K562 (cell line): Measurements from ENCODE around the gene STRIP1. TPM values are rescaled to one million over a fixed set of nuclear protein-coding genes. Genes with fewer than 3 reads are reported as not detected.

Experiments used
- ATAC-seq: fragments of 200-7000 bp; cut with Tn5 transposase; 3 replicates; pipeline ENCODE4 v1.9.1; 2020; ENCODE audit warnings: moderate library complexity
- BruUV-seq: library from RNA; stranded (reverse); fragments of 400-500 nt; replicated peaks from 2 replicates; lab custom pipeline; 2021; lab: Mats Ljungman, UMichigan
- CTCF ChIA-PET: fragments of 300-600 bp; formaldehyde crosslinking; extraction: SDS; loops from one replicate; lab custom pipeline; 2021; ENCODE audit warnings: low intra/inter-chr PET ratio; lab: Yijun Ruan, JAX
- POLR2A ChIA-PET: fragments of 300-600, 350-650 bp; sonication (Branson Sonifier 250); formaldehyde crosslinking; extraction: SDS; loops from one replicate; lab custom pipeline; 2021; ENCODE audit warnings: antibody characterized with exemption, inconsistent platforms; lab: Yijun Ruan, JAX
- DNase-seq, 4 experiments: peaks; one replicate each; pipeline versions ENCODE4 v3.0.0 to v3.0.0-alpha.2; 2011 to 2018; ENCODE audit warnings: low spot score in 3 of 4, mixed read lengths in 3 of 4; ENCODE audit errors: extremely low read depth in 1 of 4
- FAIRE-seq: peaks from 2 replicates; lab custom pipeline; 2011; peaks lifted over from hg19 to GRCh38; lab: Jason Lieb, UNC
- H2AFZ ChIP-seq: 2 replicates; pipeline ENCODE4 v1.6.0; 2011; ENCODE audit warnings: low read depth, low read length, control low read depth, inconsistent platforms
- H3K27ac ChIP-seq: fragments of 200-600 bp; 3 replicates; pipeline ENCODE4 v1.8.0; 2011; ENCODE audit warnings: low read depth, mild to moderate bottlenecking, control low read depth, inconsistent platforms, low read length, moderate library complexity, mixed read lengths; ENCODE audit errors: extremely low read depth
- H3K27me3 ChIP-seq, 2 experiments: fragments of 300-600 bp in 1 of 2; 2 replicates in 1 of 2; 3 replicates in 1 of 2; pipeline versions ENCODE4 v1.6.0 to v1.8.0; 2011; ENCODE audit warnings: inconsistent platforms in 2 of 2, low read length in 2 of 2, mild to moderate bottlenecking in 1 of 2, mixed read lengths in 1 of 2, moderate library complexity in 1 of 2; ENCODE audit not compliant: control insufficient read depth in 2 of 2, insufficient read depth in 2 of 2
- H3K36me3 ChIP-seq: fragments of 300-600 bp; 3 replicates; pipeline ENCODE4 v1.8.0; 2011; ENCODE audit warnings: mild to moderate bottlenecking, low read length, inconsistent platforms; ENCODE audit not compliant: control insufficient read depth, insufficient read depth
- H3K4me1 ChIP-seq, 2 experiments: fragments of 200-600 bp in 1 of 2; replicated peaks in 1 of 2; 2 replicates in 1 of 2; 3 replicates in 1 of 2; pipeline versions ENCODE4 v1.5.1 to v1.8.0; 2011; ENCODE audit warnings: inconsistent platforms in 2 of 2, low read length in 2 of 2, mild to moderate bottlenecking in 1 of 2, mixed read lengths in 1 of 2, moderate library complexity in 1 of 2; ENCODE audit not compliant: control insufficient read depth in 2 of 2, insufficient read depth in 2 of 2
- H3K4me2 ChIP-seq: 2 replicates; pipeline ENCODE4 v1.6.1; 2011; ENCODE audit warnings: low read length, control low read depth, inconsistent platforms, mixed read lengths; ENCODE audit not compliant: insufficient read depth
- H3K4me3 ChIP-seq: fragments of 200-600 bp; sonication (generic), shearing (Covaris generic); 2 replicates; pipeline ENCODE4 v1.5.1; 2016; ENCODE audit warnings: control low read depth, inconsistent platforms
- H3K79me2 ChIP-seq: fragments of 200-600 bp; 3 replicates; pipeline ENCODE4 v1.8.0; 2011; ENCODE audit warnings: low read length, inconsistent platforms; ENCODE audit not compliant: control insufficient read depth, insufficient read depth
- H3K9ac ChIP-seq, 2 experiments: 2 replicates each; pipeline versions ENCODE4 v1.6.0 to v1.6.1; 2011; ENCODE audit warnings: low read depth in 2 of 2, low read length in 2 of 2, control low read depth in 1 of 2, inconsistent platforms in 1 of 2, mild to moderate bottlenecking in 1 of 2, mixed read lengths in 1 of 2; ENCODE audit not compliant: insufficient read depth in 1 of 2
- H3K9me1 ChIP-seq: one replicate; pipeline ENCODE4 v1.6.0; 2011; ENCODE audit warnings: inconsistent platforms, mild to moderate bottlenecking, low read length, moderate library complexity; ENCODE audit not compliant: control insufficient read depth, insufficient read depth
- H3K9me3 ChIP-seq: replicated peaks from 2 replicates; pipeline ENCODE4 v1.5.1; 2011; ENCODE audit warnings: low read depth, low read length, inconsistent platforms; ENCODE audit not compliant: control insufficient read depth, insufficient read depth
- H4K20me1 ChIP-seq: replicated peaks from 2 replicates; pipeline ENCODE4 v1.6.1; 2011; ENCODE audit warnings: low read length, inconsistent platforms, mixed read lengths; ENCODE audit not compliant: control insufficient read depth, insufficient read depth
- ASH1L ChIP-seq: fragments of 450-650 bp; IDR thresholded peaks from 2 replicates; pipeline ENCODE4 v1.6.1; 2018; ENCODE audit warnings: borderline replicate concordance, mild to moderate bottlenecking, low read depth; ENCODE audit not compliant: partially characterized antibody
- DEAF1 ChIP-seq: fragments of 450-650 bp; formaldehyde crosslinking; IDR thresholded peaks from 2 replicates; pipeline ENCODE4 v1.4.0; 2020; ENCODE audit warnings: mild to moderate bottlenecking, moderate library complexity
- MAZ ChIP-seq, 2 experiments: fragments of 450-650 bp in 1 of 2; sonication (generic) in 1 of 2; formaldehyde crosslinking; IDR thresholded peaks in 1 of 2; conservative IDR thresholded peaks in 1 of 2; 2 replicates each; pipeline versions ENCODE4 v1.4.0 to v1.5.0; 2020; ENCODE audit warnings: mild to moderate bottlenecking in 1 of 2, missing genetic modification reagents in 1 of 2
- SMC3 ChIP-seq: conservative IDR thresholded peaks from 2 replicates; pipeline ENCODE4 v1.6.1; 2011; ENCODE audit warnings: low read depth, low read length, improper control_type of control experiment; ENCODE audit not compliant: insufficient read depth
- ZNF175 ChIP-seq: fragments of 200-800 bp; sonication (Bioruptor generic); IDR thresholded peaks from 2 replicates; pipeline ENCODE4 v1.6.1; 2016; ENCODE audit warnings: low read depth, mild to moderate bottlenecking, missing genetic modification characterization, missing compliant biosample characterization
- WGBS: fragments of 100-300 bp; shearing (Covaris generic); methylation state at CpG from one replicate; pipeline ENCODE4 v1.1.6; 2016; ENCODE audit warnings: low coverage, mixed read lengths; ENCODE audit not compliant: insufficient coverage; ENCODE audit errors: missing lambda C conversion rate; 5-methylcytosine and 5-hydroxymethylcytosine counted together
- in situ Hi-C: fragments of 300-500 bp; cut with MboI; formaldehyde crosslinking; loops from 4 replicates; pipeline ENCODE4 v1.15.0; 2018; ENCODE audit warnings: inconsistent platforms, mixed read lengths
- intact Hi-C: fragments of 100-400 bp; cut with micrococcal nuclease; formaldehyde crosslinking; loops from 2 replicates; pipeline ENCODE4 v1.14.2; 2022
- polyA plus RNA-seq, 8 experiments: library from polyadenylated mRNA; depleted of rRNA in 4 of 8; stranded (reverse) in 5 of 8; unstranded in 3 of 8; fragments of >200 nt; fragmentation: Nextera tagmentation in 2 of 8; fragmentation: Illumina TruSeq in 1 of 8; extraction: Ambion mirVana in 2 of 8; extraction: Trizol in 1 of 8; gene quantifications; 2 replicates each; pipeline versions ENCODE4 v1.2.1 to v1.2.3, GENCODE V29; 2011 to 2014; ENCODE audit warnings: inconsistent platforms in 1 of 8, missing spikeins in 1 of 8
- total RNA-seq, 7 experiments: library from RNA; depleted of rRNA in 6 of 7; stranded (reverse); fragments of >200 nt in 6 of 7; fragmentation: Illumina TruSeq in 2 of 7; extraction: Trizol in 2 of 7; gene quantifications; 2 replicates each; pipeline versions ENCODE4 v1.2.1 to v1.2.3, GENCODE V29; 2011 to 2021; ENCODE audit warnings: low replicate concordance in 1 of 7
- TF ChIP-seq, protein P1 (sequence below), 2 experiments: fragments of 450-650 bp; formaldehyde crosslinking in 1 of 2; IDR thresholded peaks; 2 replicates each; pipeline versions ENCODE4 v1.4.0 to v1.6.1; 2014 to 2020; ENCODE audit warnings: mild to moderate bottlenecking in 2 of 2, borderline replicate concordance in 1 of 2, low read depth in 1 of 2

The STRIP1 gene
- total and polyA plus RNA-seq, 9 of the 15 experiments (the other 6 are each of a cell fraction or from before 2014, with no cell fraction given): 9.9 to 42.3 (median 32.0) TPM

DNA sequence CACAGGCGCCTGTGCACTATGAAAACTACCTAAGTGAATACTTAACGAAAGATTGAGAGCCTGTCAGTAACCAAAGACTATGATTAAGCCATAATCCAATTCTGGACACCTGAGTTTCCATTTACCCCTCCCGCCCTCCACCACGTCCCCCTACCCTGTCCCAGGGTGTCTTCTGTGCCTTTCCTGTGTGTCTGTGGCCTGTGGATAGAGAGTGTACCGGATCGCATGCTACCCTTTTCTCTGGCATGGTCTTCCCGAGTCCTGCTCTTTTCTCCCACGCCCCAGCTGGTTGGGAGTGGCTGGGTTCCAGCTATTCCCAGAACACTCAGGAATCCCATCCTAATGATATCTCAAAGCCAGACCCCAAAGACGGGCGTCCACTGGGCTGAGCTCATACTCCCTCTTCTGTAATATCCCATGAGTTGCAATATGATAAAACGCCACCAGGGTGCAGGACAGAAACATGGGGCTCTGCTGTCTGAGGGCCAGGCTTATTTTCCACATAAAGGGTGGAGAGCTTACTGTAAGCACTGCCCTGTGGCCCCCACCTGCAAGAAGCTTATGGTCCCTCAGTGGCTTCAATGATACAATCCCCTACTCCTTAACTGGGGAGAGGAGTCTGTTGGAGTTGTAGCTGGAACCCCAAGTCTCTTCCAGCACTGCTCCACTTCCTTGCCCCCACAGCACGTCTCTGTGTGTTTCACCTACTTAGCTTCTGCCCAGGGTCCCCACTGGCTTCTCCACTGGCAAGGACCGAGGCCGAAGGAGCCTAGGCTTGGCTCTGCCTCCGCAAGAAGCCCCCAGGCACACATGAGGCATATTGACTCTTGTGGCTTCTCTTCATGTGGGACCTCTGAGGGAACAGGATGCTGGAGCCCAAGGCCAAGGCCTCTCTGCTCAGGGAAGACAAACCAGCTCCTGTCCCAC is 53.7 kb downstream of the STRIP1 start:
- no peak overlapping the region for H3K4me2 ChIP-seq
- H3K36me3 ChIP-seq: no peaks in the 10 kb centered on the region
- FAIRE-seq (peak; percentile 85), DNase-seq (peak; percentile 80 to 87 (median 85)), ATAC-seq (peak; percentile 97)
- CTCF ChIA-PET: interaction anchor here (1.7 kb wide), 1 partner anchor 17 kb away, joined by 14 read pairs; no protein-coding TSS in a partner anchor
- H3K79me2 ChIP-seq: no peaks in the 10 kb centered on the region
- H3K9me1 ChIP-seq: peaks cover 5% of the 10 kb centered on the region
- intact Hi-C loops (loop anchor here (2.0 kb wide), 2 partner anchors 17 to 29 kb away; no protein-coding TSS in a partner anchor), in situ Hi-C loops (no loop called here)
- no TSS peak for BruUV-seq
- H2AFZ ChIP-seq: no peak overlapping the region
- H3K9ac ChIP-seq: peak overlapping the region in 1 of 2 experiments; percentile 15; a peak in 2 of 4 replicates
- H3K4me1 ChIP-seq: peaks cover 13 to 24% of the 10 kb centered on the region in 2 experiments
- no peak overlapping the region for H3K4me3 ChIP-seq
- no peaks in the 10 kb centered on the region; the same call in 1 of the 2 replicates for H4K20me1 ChIP-seq
- H3K27me3 ChIP-seq: peaks cover 29 to 50% of the 10 kb centered on the region in 2 experiments
- no peaks in the 10 kb centered on the region for H3K9me3 ChIP-seq
- POLR2A ChIA-PET: interaction anchor here (0.7 to 1.3 kb wide), 10 partner anchors 11 to 372 kb away, joined by 3 to 9 read pairs (median 3); no protein-coding TSS in a partner anchor
- H3K27ac ChIP-seq: no peak overlapping the region
- WGBS: 16% methylated on average over 15 of the region's 15 CpGs
- TF ChIP-seq, protein P1, sequence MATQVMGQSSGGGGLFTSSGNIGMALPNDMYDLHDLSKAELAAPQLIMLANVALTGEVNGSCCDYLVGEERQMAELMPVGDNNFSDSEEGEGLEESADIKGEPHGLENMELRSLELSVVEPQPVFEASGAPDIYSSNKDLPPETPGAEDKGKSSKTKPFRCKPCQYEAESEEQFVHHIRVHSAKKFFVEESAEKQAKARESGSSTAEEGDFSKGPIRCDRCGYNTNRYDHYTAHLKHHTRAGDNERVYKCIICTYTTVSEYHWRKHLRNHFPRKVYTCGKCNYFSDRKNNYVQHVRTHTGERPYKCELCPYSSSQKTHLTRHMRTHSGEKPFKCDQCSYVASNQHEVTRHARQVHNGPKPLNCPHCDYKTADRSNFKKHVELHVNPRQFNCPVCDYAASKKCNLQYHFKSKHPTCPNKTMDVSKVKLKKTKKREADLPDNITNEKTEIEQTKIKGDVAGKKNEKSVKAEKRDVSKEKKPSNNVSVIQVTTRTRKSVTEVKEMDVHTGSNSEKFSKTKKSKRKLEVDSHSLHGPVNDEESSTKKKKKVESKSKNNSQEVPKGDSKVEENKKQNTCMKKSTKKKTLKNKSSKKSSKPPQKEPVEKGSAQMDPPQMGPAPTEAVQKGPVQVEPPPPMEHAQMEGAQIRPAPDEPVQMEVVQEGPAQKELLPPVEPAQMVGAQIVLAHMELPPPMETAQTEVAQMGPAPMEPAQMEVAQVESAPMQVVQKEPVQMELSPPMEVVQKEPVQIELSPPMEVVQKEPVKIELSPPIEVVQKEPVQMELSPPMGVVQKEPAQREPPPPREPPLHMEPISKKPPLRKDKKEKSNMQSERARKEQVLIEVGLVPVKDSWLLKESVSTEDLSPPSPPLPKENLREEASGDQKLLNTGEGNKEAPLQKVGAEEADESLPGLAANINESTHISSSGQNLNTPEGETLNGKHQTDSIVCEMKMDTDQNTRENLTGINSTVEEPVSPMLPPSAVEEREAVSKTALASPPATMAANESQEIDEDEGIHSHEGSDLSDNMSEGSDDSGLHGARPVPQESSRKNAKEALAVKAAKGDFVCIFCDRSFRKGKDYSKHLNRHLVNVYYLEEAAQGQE (IDR thresholded peaks at IDR 0.05; ENCODE audit: borderline replicate concordance): peak; percentile 44; the same call in 1 of the 2 replicates
- TF ChIP-seq, protein P1 (CRISPR knock-in tag; IDR thresholded peaks at IDR 0.05; ENCODE audit: low read depth): no peak
- 0 out of 4 replicates have a peak, but pooled peaks of 1 of the 2 experiments have one; percentile 15 for TF ChIP-seq MAZ (CRISPR knock-in tag; conservative IDR thresholded peaks at IDR 0.05 in 1 of 2, IDR thresholded peaks at IDR 0.05 in 1 of 2)
- 0 out of 2 replicates have a peak, but pooled peaks have one; percentile 30 for TF ChIP-seq DEAF1
- TF ChIP-seq SMC3: peak; percentile 84
- TF ChIP-seq ZNF175 (CRISPR knock-in tag): no peak
- no peak for TF ChIP-seq ASH1L
